ENCODE measurements around the gene NF1.

GRCh38 chr17:31390748-31391495 is 296.1 kb downstream of the NF1 start:
- no peak for TF ChIP-seq POLR2A (IDR thresholded peaks at IDR 0.05)
- TF ChIP-seq, protein P1, sequence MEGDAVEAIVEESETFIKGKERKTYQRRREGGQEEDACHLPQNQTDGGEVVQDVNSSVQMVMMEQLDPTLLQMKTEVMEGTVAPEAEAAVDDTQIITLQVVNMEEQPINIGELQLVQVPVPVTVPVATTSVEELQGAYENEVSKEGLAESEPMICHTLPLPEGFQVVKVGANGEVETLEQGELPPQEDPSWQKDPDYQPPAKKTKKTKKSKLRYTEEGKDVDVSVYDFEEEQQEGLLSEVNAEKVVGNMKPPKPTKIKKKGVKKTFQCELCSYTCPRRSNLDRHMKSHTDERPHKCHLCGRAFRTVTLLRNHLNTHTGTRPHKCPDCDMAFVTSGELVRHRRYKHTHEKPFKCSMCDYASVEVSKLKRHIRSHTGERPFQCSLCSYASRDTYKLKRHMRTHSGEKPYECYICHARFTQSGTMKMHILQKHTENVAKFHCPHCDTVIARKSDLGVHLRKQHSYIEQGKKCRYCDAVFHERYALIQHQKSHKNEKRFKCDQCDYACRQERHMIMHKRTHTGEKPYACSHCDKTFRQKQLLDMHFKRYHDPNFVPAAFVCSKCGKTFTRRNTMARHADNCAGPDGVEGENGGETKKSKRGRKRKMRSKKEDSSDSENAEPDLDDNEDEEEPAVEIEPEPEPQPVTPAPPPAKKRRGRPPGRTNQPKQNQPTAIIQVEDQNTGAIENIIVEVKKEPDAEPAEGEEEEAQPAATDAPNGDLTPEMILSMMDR (IDR thresholded peaks at IDR 0.05): no peak
- no peak for TF ChIP-seq POLR2AphosphoS5 (IDR thresholded peaks at IDR 0.05)

Measured in prostate gland (tissue), 2 donors.